Spinal cord (tissue), 10 donors: ENCODE measurements around the gene FRAS1. TPM values are rescaled to one million over a fixed set of nuclear protein-coding genes. Genes with fewer than 3 reads are reported as not detected.

Experiments
- DNase-seq, 6 donors: peaks; one replicate each; pipeline versions ENCODE4 v3.0.0 to v3.0.0-alpha.2; 2013 to 2015; ENCODE audit warnings: low spot score in 6 of 6, low read depth in 4 of 6
- H3K27ac ChIP-seq: one replicate; pipeline ENCODE4 v1.5.1; 2013; ENCODE audit warnings: low read depth, low read length, control low read depth
- H3K27me3 ChIP-seq: one replicate; pipeline ENCODE4 v1.6.1; 2013; ENCODE audit warnings: low read length; ENCODE audit not compliant: control insufficient read depth, insufficient read depth
- H3K36me3 ChIP-seq: one replicate; pipeline ENCODE4 v1.6.1; 2013; ENCODE audit warnings: low read length; ENCODE audit not compliant: control insufficient read depth, insufficient read depth
- H3K4me1 ChIP-seq: one replicate; pipeline ENCODE4 v1.6.1; 2013; ENCODE audit warnings: low read length; ENCODE audit not compliant: control insufficient read depth, insufficient read depth
- H3K4me3 ChIP-seq: one replicate; pipeline ENCODE4 v1.5.1; 2013; ENCODE audit warnings: low read depth, low read length, control low read depth
- H3K9me3 ChIP-seq: one replicate; pipeline ENCODE4 v1.6.1; 2013; ENCODE audit warnings: low read length; ENCODE audit not compliant: control insufficient read depth, insufficient read depth
- WGBS: methylation state at CpG from one replicate; pipeline ENCODE4 v1.1.5; 2013; ENCODE audit warnings: missing lambda C conversion rate; ENCODE audit not compliant: insufficient coverage; 5-methylcytosine and 5-hydroxymethylcytosine counted together
- polyA plus RNA-seq, 2 donors: library from polyadenylated mRNA; unstranded; fragments of 120-200 nt; gene quantifications; one replicate each; pipeline ENCODE4 v1.2.1, GENCODE V29; 2013; ENCODE audit not compliant: insufficient read length in 2 of 2
- total RNA-seq, 2 donors: library from RNA; depleted of rRNA in 1 of 2; stranded (reverse); fragments of 120-200 nt in 1 of 2; fragments of >200 nt in 1 of 2; gene quantifications; one replicate each; pipeline versions ENCODE4 v1.2.3 to v1.2.4, GENCODE V29; 2013 to 2014
- donor health status: healthy.

Gene FRAS1
- total and polyA plus RNA-seq, 4 donors: 7.5 to 24.0 (median 16.5) TPM

GRCh38 chr4:78286281-78286680 is 229.2 kb downstream of the FRAS1 start:
- WGBS: 96% methylated on average over 5 of the region's 5 CpGs
- H3K9me3 ChIP-seq: no peaks in the 10 kb centered on the region
- no peak overlapping the region for H3K27ac ChIP-seq
- no peak for DNase-seq
- H3K36me3 ChIP-seq: no peaks in the 10 kb centered on the region
- H3K4me1 ChIP-seq: no peaks in the 10 kb centered on the region
- no peaks in the 10 kb centered on the region for H3K27me3 ChIP-seq
- H3K4me3 ChIP-seq: no peak overlapping the region

- Histone ChIP-seq H3K27me3 (no peaks in the 10 kb centered on the region), H3K9me3 (no peaks in the 10 kb centered on the region), H3K27ac (no peak overlapping the region), H3K4me1 (no peaks in the 10 kb centered on the region), H3K4me3 (no peak overlapping the region), H3K36me3 (no peaks in the 10 kb centered on the region)
- no CpG with 5 or more reads among the region's 2 CpGs for WGBS
- DNase-seq: peak in 1 of 6 donors; percentile 68
These were observed 231.2 kb downstream of the FRAS1 start for GRCh38 chr4:78288327-78288726.

GRCh38 chr4:78291277-78291676 is 234.2 kb downstream of the FRAS1 start:
- Histone ChIP-seq H3K9me3 (no peaks in the 10 kb centered on the region), H3K27me3 (no peaks in the 10 kb centered on the region), H3K36me3 (no peaks in the 10 kb centered on the region), H3K27ac (no peak overlapping the region), H3K4me1 (peaks cover under 1% of the 10 kb centered on the region), H3K4me3 (no peak overlapping the region)
- no peak for DNase-seq
- WGBS: 100% methylated on average over 2 of the region's 3 CpGs

GRCh38 chr4:78292341-78292740 is 235.2 kb downstream of the FRAS1 start:
- Histone ChIP-seq H3K27ac (no peak overlapping the region), H3K4me1 (peaks cover 4% of the 10 kb centered on the region), H3K27me3 (no peaks in the 10 kb centered on the region), H3K9me3 (no peaks in the 10 kb centered on the region), H3K36me3 (no peaks in the 10 kb centered on the region), H3K4me3 (no peak overlapping the region)
- no peak for DNase-seq
- WGBS: 85% methylated on average over 2 of the region's 2 CpGs

GRCh38 chr4:78292856-78293255 is 235.7 kb downstream of the FRAS1 start:
- Histone ChIP-seq H3K27me3 (no peaks in the 10 kb centered on the region), H3K9me3 (no peaks in the 10 kb centered on the region), H3K4me3 (no peak overlapping the region), H3K36me3 (no peaks in the 10 kb centered on the region), H3K27ac (no peak overlapping the region), H3K4me1 (peaks cover 4% of the 10 kb centered on the region)
- WGBS: 100% methylated on average over 1 of the region's 2 CpGs
- no peak for DNase-seq

- 80% methylated on average over 1 of the region's 1 CpG for WGBS
- H3K4me3 ChIP-seq: no peak overlapping the region
- H3K9me3 ChIP-seq: no peaks in the 10 kb centered on the region
- no peak for DNase-seq
- peaks cover 4% of the 10 kb centered on the region for H3K4me1 ChIP-seq
- H3K27ac ChIP-seq: no peak overlapping the region
- H3K27me3 ChIP-seq: no peaks in the 10 kb centered on the region
- no peaks in the 10 kb centered on the region for H3K36me3 ChIP-seq
These were observed 236.2 kb downstream of the FRAS1 start for GRCh38 chr4:78293348-78293747.

GRCh38 chr4:78293821-78294301 is 236.7 kb downstream of the FRAS1 start:
- Histone ChIP-seq H3K9me3 (no peaks in the 10 kb centered on the region), H3K27me3 (no peaks in the 10 kb centered on the region), H3K36me3 (no peaks in the 10 kb centered on the region), H3K27ac (no peak overlapping the region), H3K4me1 (peaks cover 4% of the 10 kb centered on the region), H3K4me3 (no peak overlapping the region)
- DNase-seq: peak in 1 of 6 donors; percentile 34
- WGBS: 24% methylated on average over 2 of the region's 4 CpGs

GRCh38 chr4:78296261-78296660 is 239.1 kb downstream of the FRAS1 start:
- Histone ChIP-seq H3K9me3 (no peaks in the 10 kb centered on the region), H3K4me1 (peaks cover 4% of the 10 kb centered on the region), H3K36me3 (no peaks in the 10 kb centered on the region), H3K27ac (peak overlapping the region; percentile 25), H3K4me3 (no peak overlapping the region), H3K27me3 (no peaks in the 10 kb centered on the region)
- DNase-seq: no peak
- WGBS: 91% methylated on average over 2 of the region's 3 CpGs

GRCh38 chr4:78297116-78297800 is 240.1 kb downstream of the FRAS1 start:
- Histone ChIP-seq H3K36me3 (no peaks in the 10 kb centered on the region), H3K9me3 (no peaks in the 10 kb centered on the region), H3K4me3 (no peak overlapping the region), H3K27me3 (no peaks in the 10 kb centered on the region), H3K4me1 (peaks cover 4% of the 10 kb centered on the region), H3K27ac (no peak overlapping the region)
- no peak for DNase-seq
- WGBS: no CpG with 5 or more reads among the region's 3 CpGs

GRCh38 chr4:78298618-78299017 is 241.5 kb downstream of the FRAS1 start:
- DNase-seq: no peak
- Histone ChIP-seq H3K27ac (no peak overlapping the region), H3K4me1 (peaks cover 4% of the 10 kb centered on the region), H3K9me3 (no peaks in the 10 kb centered on the region), H3K4me3 (no peak overlapping the region), H3K27me3 (no peaks in the 10 kb centered on the region), H3K36me3 (no peaks in the 10 kb centered on the region)
